ENCODE data around the gene MRPL51. TPM values are rescaled to one million over a fixed set of nuclear protein-coding genes. Genes with fewer than 3 reads are reported as not detected.

The MRPL51 gene
- polyA plus RNA-seq, 4 donors, result 153 to 196 (median 177) TPM

GRCh38 chr12:6463216-6463615 is 29.8 kb downstream of the MRPL51 start:
- no peak for DNase-seq (ENCODE audit: low read depth in 4 of 4, low spot score in 2 of 4)

- no peak for DNase-seq (ENCODE audit: low read depth in 4 of 4, low spot score in 2 of 4)
Measured at GRCh38 chr12:6462234-6462995, 30.6 kb downstream of the MRPL51 start.

- DNase-seq (ENCODE audit: low read depth in 4 of 4, low spot score in 2 of 4), result no peak
Measured at GRCh38 chr12:6461401-6462233, 31.4 kb downstream of the MRPL51 start.

GRCh38 chr12:6460751-6461371 is 32.2 kb downstream of the MRPL51 start:
- DNase-seq (ENCODE audit: low read depth in 4 of 4, low spot score in 2 of 4), result no peak

- no peak for DNase-seq (ENCODE audit: low read depth in 4 of 4, low spot score in 2 of 4)
Measured at GRCh38 chr12:6459004-6459337, 34.1 kb downstream of the MRPL51 start.

GRCh38 chr12:6458281-6459003 is 34.6 kb downstream of the MRPL51 start:
- DNase-seq (ENCODE audit: low read depth in 4 of 4, low spot score in 2 of 4), result no peak

GRCh38 chr12:6457220-6457945 is 35.7 kb downstream of the MRPL51 start:
- no peak for DNase-seq (ENCODE audit: low read depth in 4 of 4, low spot score in 2 of 4)

- DNase-seq (ENCODE audit: low read depth in 4 of 4, low spot score in 2 of 4), result no peak
Measured at GRCh38 chr12:6452944-6453630, 40.0 kb downstream of the MRPL51 start.

GRCh38 chr12:6452245-6452943 is 40.7 kb downstream of the MRPL51 start:
- DNase-seq (ENCODE audit: low read depth in 4 of 4, low spot score in 2 of 4), result no peak

- DNase-seq (ENCODE audit: low read depth in 4 of 4, low spot score in 2 of 4), result peak in 3 of 4 donors; percentile 78 to 83 (median 80)
Measured at GRCh38 chr12:6451348-6452244, 41.5 kb downstream of the MRPL51 start, which contains the start of gene TAPBPL. Gene TAPBPL (plus strand): TSS chr12:6452042. CDS start chr12:6452249, 207 bp downstream.

- DNase-seq (ENCODE audit: low read depth in 4 of 4, low spot score in 2 of 4), result no peak
Measured at GRCh38 chr12:6450869-6451347, 42.2 kb downstream of the MRPL51 start.

- DNase-seq (ENCODE audit: low read depth in 4 of 4, low spot score in 2 of 4), result no peak
Measured at GRCh38 chr12:6450091-6450868, 42.8 kb downstream of the MRPL51 start.

GRCh38 chr12:6444704-6445688 is 48.1 kb downstream of the MRPL51 start, which contains the start of gene CD27:
Gene CD27 (plus strand): TSS chr12:6444955. CDS start chr12:6445096, 141 bp downstream.
- DNase-seq (ENCODE audit: low read depth in 4 of 4, low spot score in 2 of 4), result no peak

- DNase-seq (ENCODE audit: low read depth in 4 of 4, low spot score in 2 of 4), result no peak
Measured at GRCh38 chr12:6444031-6444430, 49.0 kb downstream of the MRPL51 start.

GRCh38 chr12:6443361-6443983 is 49.6 kb downstream of the MRPL51 start:
- no peak for DNase-seq (ENCODE audit: low read depth in 4 of 4, low spot score in 2 of 4)

Data from left renal cortex interstitium (tissue), 4 donors.